Osteocyte (in vitro differentiated cells): ENCODE data around the gene RTN4RL1. TPM values are rescaled to one million over a fixed set of nuclear protein-coding genes. Genes with fewer than 3 reads are reported as not detected.

Experiments used
- DNase-seq: peaks from one replicate; pipeline ENCODE4 v3.0.0; 2021; ENCODE audit warnings: mixed read lengths; ENCODE audit not compliant: unreplicated experiment; ENCODE audit errors: extremely low spot score
- H3K27ac Mint-ChIP-seq: one replicate; pipeline ENCODE4 v1.8.0; 2021; ENCODE audit warnings: mild to moderate bottlenecking, mixed read lengths; ENCODE audit not compliant: unreplicated experiment
- H3K27me3 Mint-ChIP-seq: one replicate; pipeline ENCODE4 v1.8.0; 2021; ENCODE audit warnings: mixed read lengths; ENCODE audit not compliant: unreplicated experiment
- H3K36me3 Mint-ChIP-seq: one replicate; pipeline ENCODE4 v1.8.0; 2021; ENCODE audit warnings: mixed read lengths; ENCODE audit not compliant: unreplicated experiment
- H3K4me1 Mint-ChIP-seq: one replicate; pipeline ENCODE4 v1.8.0; 2021; ENCODE audit warnings: mixed read lengths; ENCODE audit not compliant: unreplicated experiment
- H3K4me3 Mint-ChIP-seq: one replicate; pipeline ENCODE4 v1.8.0; 2021; ENCODE audit warnings: mild to moderate bottlenecking, moderate library complexity, mixed read lengths; ENCODE audit not compliant: unreplicated experiment
- H3K9me3 Mint-ChIP-seq: one replicate; pipeline ENCODE4 v1.8.0; 2021; ENCODE audit warnings: mixed read lengths; ENCODE audit not compliant: unreplicated experiment
- total RNA-seq: library from RNA; stranded (reverse); gene quantifications from 2 replicates; pipeline ENCODE4 v1.2.1, GENCODE V29; 2021
- TF ChIP-seq, protein P1 (sequence below): fragments of 200-600 bp; sonication (generic); IDR thresholded peaks from 2 replicates; pipeline ENCODE4 v1.5.0; 2021; ENCODE audit warnings: antibody characterized with exemption, mild to moderate bottlenecking, moderate library complexity

Gene RTN4RL1
- total RNA-seq, 1 donor from 2014 or later = 3.7 TPM

DNA sequence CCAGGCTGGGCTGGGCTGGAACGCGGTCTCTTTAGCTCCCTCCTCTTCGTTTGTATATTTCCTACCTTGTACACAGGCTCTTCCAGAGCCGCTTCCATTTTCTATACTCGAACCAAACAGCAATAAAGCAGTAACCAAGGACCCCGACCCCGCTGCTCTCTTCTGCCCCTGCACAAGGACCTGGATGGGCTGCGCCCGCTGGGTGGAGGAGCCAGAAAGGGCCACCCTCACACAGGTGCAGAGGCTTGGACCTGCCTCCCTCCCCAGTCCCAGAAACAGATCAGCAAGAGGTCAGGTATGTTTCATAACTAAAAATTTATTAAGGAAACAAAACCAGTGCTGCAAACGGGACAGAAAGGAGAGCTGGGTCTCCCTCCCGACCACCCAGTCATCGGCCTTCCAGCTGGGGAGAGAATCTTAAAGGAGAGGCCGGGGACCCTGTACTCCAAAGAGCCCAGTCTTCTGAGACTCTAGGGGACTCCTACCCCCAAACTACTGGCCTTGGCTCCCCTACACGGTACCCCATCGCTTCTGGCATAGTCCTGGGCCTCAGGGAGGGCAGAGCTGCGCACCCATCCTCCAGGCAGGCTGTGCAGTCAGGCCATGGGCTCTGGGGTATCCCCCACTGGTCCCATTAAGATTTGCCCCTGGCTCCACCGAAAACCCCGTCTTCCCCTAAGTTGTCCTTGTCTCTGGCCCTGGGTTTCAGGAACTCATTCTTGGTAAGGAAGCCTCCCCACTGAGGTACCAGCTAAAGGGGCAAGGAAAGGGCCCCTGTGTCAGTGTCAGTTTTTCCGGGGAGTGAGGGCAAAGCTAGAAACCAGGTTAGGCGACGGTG is 34.6 kb upstream of the RTN4RL1 start:
- peaks cover 26% of the 10 kb centered on the region for H3K36me3 Mint-ChIP-seq
- peaks cover 35% of the 10 kb centered on the region for H3K4me1 Mint-ChIP-seq
- no peak for DNase-seq
- no peaks in the 10 kb centered on the region for H3K9me3 Mint-ChIP-seq
- TF ChIP-seq, protein P1, sequence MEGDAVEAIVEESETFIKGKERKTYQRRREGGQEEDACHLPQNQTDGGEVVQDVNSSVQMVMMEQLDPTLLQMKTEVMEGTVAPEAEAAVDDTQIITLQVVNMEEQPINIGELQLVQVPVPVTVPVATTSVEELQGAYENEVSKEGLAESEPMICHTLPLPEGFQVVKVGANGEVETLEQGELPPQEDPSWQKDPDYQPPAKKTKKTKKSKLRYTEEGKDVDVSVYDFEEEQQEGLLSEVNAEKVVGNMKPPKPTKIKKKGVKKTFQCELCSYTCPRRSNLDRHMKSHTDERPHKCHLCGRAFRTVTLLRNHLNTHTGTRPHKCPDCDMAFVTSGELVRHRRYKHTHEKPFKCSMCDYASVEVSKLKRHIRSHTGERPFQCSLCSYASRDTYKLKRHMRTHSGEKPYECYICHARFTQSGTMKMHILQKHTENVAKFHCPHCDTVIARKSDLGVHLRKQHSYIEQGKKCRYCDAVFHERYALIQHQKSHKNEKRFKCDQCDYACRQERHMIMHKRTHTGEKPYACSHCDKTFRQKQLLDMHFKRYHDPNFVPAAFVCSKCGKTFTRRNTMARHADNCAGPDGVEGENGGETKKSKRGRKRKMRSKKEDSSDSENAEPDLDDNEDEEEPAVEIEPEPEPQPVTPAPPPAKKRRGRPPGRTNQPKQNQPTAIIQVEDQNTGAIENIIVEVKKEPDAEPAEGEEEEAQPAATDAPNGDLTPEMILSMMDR = no peak
- no peak overlapping the region for H3K4me3 Mint-ChIP-seq
- H3K27me3 Mint-ChIP-seq = no peaks in the 10 kb centered on the region
- H3K27ac Mint-ChIP-seq = peak overlapping the region; percentile 44

DNA sequence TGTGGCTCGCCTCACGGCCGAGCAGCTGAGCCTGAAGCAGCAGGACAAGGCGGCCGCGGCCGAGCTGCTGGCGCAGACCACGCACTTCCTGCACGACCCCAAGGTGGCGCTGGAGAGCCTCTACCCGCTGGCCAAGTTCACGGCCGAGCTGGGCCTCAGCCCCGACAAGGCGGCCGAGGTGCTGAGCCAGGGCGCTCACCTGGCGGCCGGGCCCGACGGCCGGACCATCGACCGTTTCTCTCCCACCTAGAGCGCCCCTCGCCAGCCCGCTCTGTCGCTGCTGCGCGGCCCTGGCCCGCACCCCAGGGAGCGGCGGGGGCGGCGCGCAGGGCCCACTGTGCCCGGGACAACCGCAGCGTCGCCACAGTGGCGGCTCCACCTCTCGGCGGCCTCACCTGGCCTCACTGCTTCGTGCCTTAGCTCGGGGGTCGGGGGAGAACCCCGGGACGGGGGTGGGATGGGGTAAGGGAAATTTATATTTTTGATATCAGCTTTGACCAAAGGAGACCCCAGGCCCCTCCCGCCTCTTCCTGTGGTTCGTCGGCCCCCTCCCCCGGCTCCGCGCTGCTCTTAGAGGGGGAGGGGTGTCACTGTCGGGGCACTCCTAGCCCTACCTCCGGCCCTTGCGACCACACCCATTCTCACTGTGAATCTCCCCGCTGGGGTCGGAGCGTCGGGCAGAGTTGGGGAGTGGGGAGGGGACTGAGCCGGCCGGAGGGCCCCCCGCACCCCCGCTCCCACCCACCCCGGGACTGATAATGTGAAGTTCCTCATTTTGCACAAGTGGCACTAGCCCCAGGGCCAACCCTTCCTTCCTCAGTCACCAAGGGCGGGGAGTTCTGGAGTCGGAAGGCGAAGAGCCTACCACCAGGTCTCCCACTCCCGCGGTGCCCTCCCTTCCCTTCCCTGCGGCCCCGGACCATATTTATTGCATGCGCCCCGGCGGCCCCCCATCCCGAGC is 33.7 kb upstream of the RTN4RL1 start:
- Mint-ChIP-seq H3K4me3 (no peak overlapping the region), H3K9me3 (no peaks in the 10 kb centered on the region), H3K4me1 (peaks cover 34% of the 10 kb centered on the region), H3K36me3 (peaks cover 18% of the 10 kb centered on the region), H3K27ac (no peak overlapping the region), H3K27me3 (no peaks in the 10 kb centered on the region)
- TF ChIP-seq, protein P1 = peak; percentile 53
- DNase-seq = no peak

DNA sequence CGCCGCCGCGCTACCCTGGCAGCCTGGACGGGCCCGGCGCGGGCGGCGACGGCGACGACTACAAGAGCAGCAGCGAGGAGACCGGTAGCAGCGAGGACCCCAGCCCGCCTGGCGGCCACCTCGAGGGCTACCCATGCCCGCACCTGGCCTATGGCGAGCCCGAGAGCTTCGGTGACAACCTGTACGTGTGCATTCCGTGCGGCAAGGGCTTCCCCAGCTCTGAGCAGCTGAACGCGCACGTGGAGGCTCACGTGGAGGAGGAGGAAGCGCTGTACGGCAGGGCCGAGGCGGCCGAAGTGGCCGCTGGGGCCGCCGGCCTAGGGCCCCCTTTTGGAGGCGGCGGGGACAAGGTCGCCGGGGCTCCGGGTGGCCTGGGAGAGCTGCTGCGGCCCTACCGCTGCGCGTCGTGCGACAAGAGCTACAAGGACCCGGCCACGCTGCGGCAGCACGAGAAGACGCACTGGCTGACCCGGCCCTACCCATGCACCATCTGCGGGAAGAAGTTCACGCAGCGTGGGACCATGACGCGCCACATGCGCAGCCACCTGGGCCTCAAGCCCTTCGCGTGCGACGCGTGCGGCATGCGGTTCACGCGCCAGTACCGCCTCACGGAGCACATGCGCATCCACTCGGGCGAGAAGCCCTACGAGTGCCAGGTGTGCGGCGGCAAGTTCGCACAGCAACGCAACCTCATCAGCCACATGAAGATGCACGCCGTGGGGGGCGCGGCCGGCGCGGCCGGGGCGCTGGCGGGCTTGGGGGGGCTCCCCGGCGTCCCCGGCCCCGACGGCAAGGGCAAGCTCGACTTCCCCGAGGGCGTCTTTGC is 32.8 kb upstream of the RTN4RL1 start:
- no peak overlapping the region for H3K27ac Mint-ChIP-seq
- H3K9me3 Mint-ChIP-seq = no peaks in the 10 kb centered on the region
- H3K36me3 Mint-ChIP-seq = peaks cover 15% of the 10 kb centered on the region
- TF ChIP-seq, protein P1 = no peak
- peaks cover 31% of the 10 kb centered on the region for H3K4me1 Mint-ChIP-seq
- no peak for DNase-seq
- H3K27me3 Mint-ChIP-seq = no peaks in the 10 kb centered on the region
- no peak overlapping the region for H3K4me3 Mint-ChIP-seq

DNA sequence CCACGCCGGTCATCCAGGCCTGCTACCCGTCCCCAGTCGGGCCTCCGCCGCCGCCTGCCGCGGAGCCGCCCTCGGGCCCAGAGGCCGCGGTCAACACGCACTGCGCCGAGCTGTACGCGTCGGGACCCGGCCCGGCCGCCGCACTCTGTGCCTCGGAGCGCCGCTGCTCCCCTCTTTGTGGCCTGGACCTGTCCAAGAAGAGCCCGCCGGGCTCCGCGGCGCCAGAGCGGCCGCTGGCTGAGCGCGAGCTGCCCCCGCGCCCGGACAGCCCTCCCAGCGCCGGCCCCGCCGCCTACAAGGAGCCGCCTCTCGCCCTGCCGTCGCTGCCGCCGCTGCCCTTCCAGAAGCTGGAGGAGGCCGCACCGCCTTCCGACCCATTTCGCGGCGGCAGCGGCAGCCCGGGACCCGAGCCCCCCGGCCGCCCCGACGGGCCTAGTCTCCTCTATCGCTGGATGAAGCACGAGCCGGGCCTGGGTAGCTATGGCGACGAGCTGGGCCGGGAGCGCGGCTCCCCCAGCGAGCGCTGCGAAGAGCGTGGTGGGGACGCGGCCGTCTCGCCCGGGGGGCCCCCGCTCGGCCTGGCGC is 32.1 kb upstream of the RTN4RL1 start:
- no peaks in the 10 kb centered on the region for H3K27me3 Mint-ChIP-seq
- DNase-seq = no peak
- no peak overlapping the region for H3K4me3 Mint-ChIP-seq
- H3K4me1 Mint-ChIP-seq = peaks cover 24% of the 10 kb centered on the region
- no peak overlapping the region for H3K27ac Mint-ChIP-seq
- no peaks in the 10 kb centered on the region for H3K9me3 Mint-ChIP-seq
- peaks cover 13% of the 10 kb centered on the region for H3K36me3 Mint-ChIP-seq
- TF ChIP-seq, protein P1 = no peak
